BLaER1 treated with 17β-estradiol and CSF1 and Interleukin-3, amounts not matched to agents 10 nM and 100 nM (cell line): ENCODE measurements around the gene APBB2.

Source experiments
- H3K27ac ChIP-seq, 11 experiments: shearing (Covaris generic); formaldehyde crosslinking; 2 replicates each; pipeline ENCODE4 v1.8.1; 2022
- H3K27me3 ChIP-seq, 11 experiments: shearing (Covaris generic); formaldehyde crosslinking; 2 replicates each; pipeline ENCODE4 v1.8.1; 2022
- H3K36me3 ChIP-seq, 11 experiments: shearing (Covaris generic); formaldehyde crosslinking; 2 replicates each; pipeline ENCODE4 v1.8.1; 2022
- H3K4me1 ChIP-seq, 10 experiments: shearing (Covaris generic); formaldehyde crosslinking; 2 replicates each; pipeline ENCODE4 v1.8.1; 2022
- H3K4me2 ChIP-seq, 11 experiments: shearing (Covaris generic); formaldehyde crosslinking; 2 replicates each; pipeline ENCODE4 v1.8.1; 2022
- H3K4me3 ChIP-seq, 10 experiments: shearing (Covaris generic); formaldehyde crosslinking; 2 replicates each; pipeline ENCODE4 v1.8.1; 2022
- H3K9ac ChIP-seq, 11 experiments: shearing (Covaris generic); formaldehyde crosslinking; 2 replicates each; pipeline ENCODE4 v1.8.1; 2022
- H3K9me3 ChIP-seq, 11 experiments: shearing (Covaris generic); formaldehyde crosslinking; replicated peaks in 1 of 11; 2 replicates each; pipeline ENCODE4 v1.8.1; 2022
- H4K20me1 ChIP-seq, 11 experiments: shearing (Covaris generic); formaldehyde crosslinking; 2 replicates each; pipeline ENCODE4 v1.8.1; 2022
- Cebpa-rat ChIP-seq, 11 experiments: shearing (Covaris generic); IDR thresholded peaks; 2 replicates each; pipeline ENCODE4 v1.8.1; 2022

Gene APBB2

DNA sequence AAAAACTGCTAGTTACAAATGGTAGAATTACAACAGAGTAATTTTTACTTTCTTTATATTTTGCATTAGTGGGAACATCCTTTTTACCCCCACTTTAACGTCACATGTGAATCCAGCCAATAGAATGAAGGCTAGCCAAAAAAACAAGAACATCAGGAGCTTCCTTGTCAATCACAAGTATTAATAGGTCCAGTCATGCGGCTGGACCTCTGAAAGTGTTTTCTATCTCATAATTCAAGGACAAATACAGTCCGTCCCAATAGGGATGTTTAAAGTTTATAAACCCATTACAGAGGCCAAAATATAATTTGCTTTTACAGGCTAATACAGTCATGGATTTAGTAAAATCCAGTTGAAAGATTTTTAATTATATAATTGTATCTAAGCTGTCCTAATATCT lies 110.7 kb downstream of the APBB2 start:
- Histone ChIP-seq H3K27me3 (no peaks in the 10 kb centered on the region), H3K9ac (no peak overlapping the region), H3K36me3 (no peaks in the 10 kb centered on the region; a peak in 2 of 22 replicates), H3K4me2 (no peak overlapping the region), H3K9me3 (0 out of 22 replicates have a peak, but pooled peaks cover 0 to 11% (median 0%) of the 10 kb centered on the region in 11 experiments), H4K20me1 (no peaks in the 10 kb centered on the region), H3K4me1 (peaks cover 0 to 5% (median 0%) of the 10 kb centered on the region in 10 experiments; a peak in 1 of 20 replicates), H3K4me3 (no peak overlapping the region), H3K27ac (no peak overlapping the region)
- TF ChIP-seq Cebpa-rat (IDR thresholded peaks at IDR 0.05), result no peak

- Histone ChIP-seq H3K4me2 (no peak overlapping the region), H3K9ac (no peak overlapping the region), H3K27ac (no peak overlapping the region), H3K27me3 (no peaks in the 10 kb centered on the region), H3K36me3 (no peaks in the 10 kb centered on the region; a peak in 2 of 22 replicates), H3K4me3 (no peak overlapping the region), H4K20me1 (no peaks in the 10 kb centered on the region), H3K4me1 (peaks cover 0 to 5% (median 0%) of the 10 kb centered on the region in 10 experiments; a peak in 1 of 20 replicates), H3K9me3 (0 out of 22 replicates have a peak, but pooled peaks cover 0 to 11% (median 0%) of the 10 kb centered on the region in 11 experiments)
- TF ChIP-seq Cebpa-rat (IDR thresholded peaks at IDR 0.05), result no peak
Observed at GRCh38 chr4:41102414-41103092, 111.8 kb downstream of the APBB2 start.

DNA sequence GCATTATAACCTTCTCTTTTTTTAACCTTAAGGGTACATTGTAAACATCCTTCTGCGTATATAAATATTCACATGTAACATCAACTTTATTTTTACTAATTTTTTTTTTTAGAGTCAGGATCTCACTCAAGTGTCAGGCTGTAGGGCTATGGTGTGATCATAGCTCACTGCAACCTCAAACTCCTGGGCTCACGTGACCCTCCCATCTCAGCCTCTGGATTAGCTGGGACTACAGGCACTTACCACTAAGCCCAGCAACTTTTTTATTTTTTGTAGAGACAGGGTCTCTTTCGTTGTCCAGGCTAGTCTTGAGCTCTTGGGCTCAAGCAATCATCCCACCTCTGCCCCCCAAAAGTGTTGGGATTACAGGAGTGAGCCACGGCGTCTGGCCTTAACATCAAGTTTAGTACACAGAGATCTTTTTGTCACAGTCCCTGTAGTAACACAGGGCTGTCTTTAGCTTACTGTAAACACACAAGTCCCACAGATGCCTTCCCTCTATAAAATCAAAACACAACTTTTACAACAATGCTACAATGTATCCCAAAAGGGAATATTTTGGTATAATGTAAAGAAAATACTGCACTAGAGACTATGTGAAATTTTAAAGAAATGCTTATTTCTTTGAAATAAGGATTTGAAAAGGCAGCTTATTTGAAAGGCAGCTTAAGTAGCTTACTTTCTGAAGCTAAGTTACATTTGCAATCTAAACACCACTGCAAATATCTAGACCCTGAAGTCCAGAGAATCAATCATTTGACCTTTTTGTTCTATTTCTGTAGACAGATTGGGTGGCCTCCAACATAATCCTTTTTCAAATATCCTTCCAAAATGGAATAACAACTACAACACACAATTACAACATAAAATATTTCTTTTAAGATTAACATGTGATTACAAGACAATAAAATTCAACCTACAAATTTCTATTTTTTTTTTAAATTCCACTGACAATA lies 116.0 kb downstream of the APBB2 start:
- Histone ChIP-seq H3K36me3 (no peaks in the 10 kb centered on the region), H3K27ac (no peak overlapping the region), H4K20me1 (no peaks in the 10 kb centered on the region), H3K4me3 (no peak overlapping the region), H3K9ac (no peak overlapping the region), H3K4me1 (peaks cover 0 to 5% (median 0%) of the 10 kb centered on the region in 10 experiments; a peak in 1 of 20 replicates), H3K4me2 (no peak overlapping the region), H3K9me3 (no peaks in the 10 kb centered on the region), H3K27me3 (no peaks in the 10 kb centered on the region)
- no peak for TF ChIP-seq Cebpa-rat (IDR thresholded peaks at IDR 0.05)

GRCh38 chr4:41095973-41096372 lies 118.4 kb downstream of the APBB2 start:
- Histone ChIP-seq H3K4me1 (no peaks in the 10 kb centered on the region), H3K27me3 (no peaks in the 10 kb centered on the region), H3K9me3 (no peaks in the 10 kb centered on the region), H3K36me3 (no peaks in the 10 kb centered on the region), H3K27ac (no peak overlapping the region), H4K20me1 (no peaks in the 10 kb centered on the region), H3K9ac (no peak overlapping the region), H3K4me2 (no peak overlapping the region), H3K4me3 (no peak overlapping the region)
- TF ChIP-seq Cebpa-rat (IDR thresholded peaks at IDR 0.05), result no peak

DNA sequence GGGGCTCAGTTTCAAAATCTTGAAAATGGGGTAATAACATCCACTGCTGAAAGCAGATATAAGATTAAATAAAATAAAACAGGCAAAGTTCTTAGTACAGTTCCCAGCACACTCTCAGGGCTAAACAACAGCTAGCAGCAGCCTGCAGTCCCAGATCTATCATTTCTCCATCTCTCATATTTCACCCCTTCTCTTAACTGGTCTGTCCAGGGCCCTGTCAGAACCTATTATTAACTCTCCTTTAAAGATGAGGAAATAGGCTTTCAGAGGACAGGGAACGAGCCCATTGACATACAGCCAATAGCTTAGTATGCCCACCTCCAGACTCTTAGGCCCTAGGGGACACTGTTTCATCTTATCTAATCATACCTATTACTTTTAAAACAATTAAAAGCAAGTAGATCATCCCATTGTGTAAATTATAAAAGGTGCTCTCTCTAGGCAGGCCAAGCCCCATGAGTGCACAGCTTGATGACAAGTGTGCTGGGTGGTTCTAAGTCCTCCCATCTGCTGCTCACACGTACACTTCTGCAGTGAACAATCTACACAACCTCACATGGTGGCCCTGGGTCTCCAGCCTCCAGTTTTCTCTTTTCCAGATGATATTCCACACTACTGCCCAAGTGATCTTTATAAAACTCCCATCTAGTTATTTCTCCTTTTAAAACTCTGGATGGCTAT lies 119.0 kb downstream of the APBB2 start:
- Histone ChIP-seq H3K27ac (no peak overlapping the region), H3K4me3 (no peak overlapping the region), H4K20me1 (no peaks in the 10 kb centered on the region), H3K36me3 (no peaks in the 10 kb centered on the region), H3K9ac (no peak overlapping the region), H3K27me3 (no peaks in the 10 kb centered on the region), H3K4me1 (no peaks in the 10 kb centered on the region), H3K4me2 (no peak overlapping the region), H3K9me3 (no peaks in the 10 kb centered on the region)
- no peak for TF ChIP-seq Cebpa-rat (IDR thresholded peaks at IDR 0.05)

DNA sequence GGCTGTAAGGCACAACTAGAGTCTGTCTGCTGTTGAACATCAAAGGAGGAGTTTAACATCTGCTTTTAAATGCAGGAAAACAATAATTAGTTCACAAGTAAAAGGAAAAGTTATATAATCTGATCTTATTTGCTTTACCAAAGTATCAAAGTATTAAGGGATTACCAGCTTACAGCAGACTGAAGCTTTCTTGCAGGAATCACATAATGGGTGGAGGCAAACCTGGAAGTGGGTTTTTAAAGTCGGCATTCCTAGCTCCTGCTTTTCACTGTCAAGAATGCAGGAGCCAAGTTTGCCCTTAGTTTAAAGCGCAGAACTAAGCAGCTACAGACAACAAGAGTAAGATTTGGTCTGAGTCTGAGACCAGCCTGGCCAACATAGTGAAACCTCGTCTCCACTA lies 122.2 kb downstream of the APBB2 start:
- Histone ChIP-seq H3K36me3 (peaks cover 0 to 14% (median 4%) of the 10 kb centered on the region in 11 experiments; a peak in 4 of 22 replicates), H3K27me3 (no peaks in the 10 kb centered on the region), H4K20me1 (no peaks in the 10 kb centered on the region), H3K4me1 (no peaks in the 10 kb centered on the region), H3K4me2 (no peak overlapping the region), H3K27ac (no peak overlapping the region), H3K9ac (no peak overlapping the region), H3K4me3 (no peak overlapping the region), H3K9me3 (peaks cover 6 to 19% (median 15%) of the 10 kb centered on the region in 11 experiments)
- TF ChIP-seq Cebpa-rat (IDR thresholded peaks at IDR 0.05), result no peak

DNA sequence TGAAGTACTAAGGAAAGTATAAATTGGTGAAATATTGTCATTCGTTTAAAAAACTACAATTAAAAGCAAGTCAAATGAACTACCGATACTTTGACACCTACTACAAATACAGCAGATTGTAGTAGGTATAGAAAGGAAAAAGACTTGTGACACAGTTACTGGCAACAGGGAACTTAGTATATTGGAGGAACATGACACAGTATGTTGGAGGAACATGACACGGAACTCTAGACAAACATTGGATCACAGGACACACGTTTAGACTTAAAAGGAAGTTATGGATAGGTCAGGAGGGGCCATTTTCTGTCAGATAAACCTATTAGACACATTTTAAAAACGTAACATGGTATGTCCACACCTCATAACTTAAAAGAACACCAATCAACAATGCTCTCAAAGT lies 132.5 kb downstream of the APBB2 start:
- Histone ChIP-seq H3K27ac (no peak overlapping the region), H3K4me3 (no peak overlapping the region), H3K4me2 (no peak overlapping the region), H3K27me3 (no peaks in the 10 kb centered on the region), H3K9ac (no peak overlapping the region), H3K4me1 (no peaks in the 10 kb centered on the region), H4K20me1 (no peaks in the 10 kb centered on the region; a peak in 1 of 22 replicates), H3K36me3 (peaks cover 0 to 10% (median 0%) of the 10 kb centered on the region in 11 experiments; a peak in 1 of 22 replicates), H3K9me3 (peaks cover 14 to 30% (median 18%) of the 10 kb centered on the region in 11 experiments)
- no peak for TF ChIP-seq Cebpa-rat (IDR thresholded peaks at IDR 0.05)

- H3K4me1 ChIP-seq, result no peaks in the 10 kb centered on the region
- no peaks in the 10 kb centered on the region for H3K27me3 ChIP-seq
- H3K4me3 ChIP-seq, result no peak overlapping the region
- no peak overlapping the region for H3K4me2 ChIP-seq
- H3K27ac ChIP-seq, result no peak overlapping the region
- no peak for TF ChIP-seq Cebpa-rat (IDR thresholded peaks at IDR 0.05)
- H4K20me1 ChIP-seq, result no peaks in the 10 kb centered on the region; a peak in 1 of 22 replicates
- H3K36me3 ChIP-seq, result 0 out of 22 replicates have a peak, but pooled peaks cover 0 to under 1% (median 0%) of the 10 kb centered on the region in 11 experiments
- peaks cover 5 to 22% (median 9%) of the 10 kb centered on the region in 11 experiments; a peak in 21 of 22 replicates for H3K9me3 ChIP-seq
- H3K9ac ChIP-seq, result no peak overlapping the region
Observed at GRCh38 chr4:41080976-41081375, 133.4 kb downstream of the APBB2 start.
